HG03139 (cell line): ENCODE data around the gene RPTOR.

Source experiments
- ATAC-seq: cut with Tn5 transposase; IDR thresholded peaks from one replicate; pipeline ENCODE4 v1.9.1; 2021; ENCODE audit not compliant: unreplicated experiment

Gene RPTOR

GRCh38 chr17:80836658-80836965 lies 292.0 kb downstream of the RPTOR start:
- ATAC-seq = no peak

- no peak for ATAC-seq
Observed at GRCh38 chr17:80836971-80837481, 292.4 kb downstream of the RPTOR start.

DNA sequence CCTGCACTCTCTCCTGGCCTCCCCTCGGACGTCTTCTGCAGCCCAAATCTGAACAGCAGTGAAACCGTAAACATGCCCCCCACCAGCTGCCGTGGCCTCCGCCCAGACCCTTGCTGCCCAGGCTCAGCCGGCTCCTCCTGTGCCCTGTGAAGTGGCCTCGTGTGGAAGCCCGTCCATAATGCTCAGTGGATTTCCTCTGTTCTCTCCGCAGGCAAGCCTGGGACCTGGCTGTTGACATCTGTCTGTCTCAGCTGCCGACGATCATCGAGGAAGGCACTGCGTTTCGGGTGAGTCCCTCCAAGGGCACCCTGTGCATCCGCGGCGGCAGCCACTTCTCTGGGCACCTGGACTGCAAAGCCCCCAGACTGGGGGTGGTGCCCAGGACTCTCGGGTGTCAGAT lies 293.1 kb downstream of the RPTOR start:
- no peak for ATAC-seq

DNA sequence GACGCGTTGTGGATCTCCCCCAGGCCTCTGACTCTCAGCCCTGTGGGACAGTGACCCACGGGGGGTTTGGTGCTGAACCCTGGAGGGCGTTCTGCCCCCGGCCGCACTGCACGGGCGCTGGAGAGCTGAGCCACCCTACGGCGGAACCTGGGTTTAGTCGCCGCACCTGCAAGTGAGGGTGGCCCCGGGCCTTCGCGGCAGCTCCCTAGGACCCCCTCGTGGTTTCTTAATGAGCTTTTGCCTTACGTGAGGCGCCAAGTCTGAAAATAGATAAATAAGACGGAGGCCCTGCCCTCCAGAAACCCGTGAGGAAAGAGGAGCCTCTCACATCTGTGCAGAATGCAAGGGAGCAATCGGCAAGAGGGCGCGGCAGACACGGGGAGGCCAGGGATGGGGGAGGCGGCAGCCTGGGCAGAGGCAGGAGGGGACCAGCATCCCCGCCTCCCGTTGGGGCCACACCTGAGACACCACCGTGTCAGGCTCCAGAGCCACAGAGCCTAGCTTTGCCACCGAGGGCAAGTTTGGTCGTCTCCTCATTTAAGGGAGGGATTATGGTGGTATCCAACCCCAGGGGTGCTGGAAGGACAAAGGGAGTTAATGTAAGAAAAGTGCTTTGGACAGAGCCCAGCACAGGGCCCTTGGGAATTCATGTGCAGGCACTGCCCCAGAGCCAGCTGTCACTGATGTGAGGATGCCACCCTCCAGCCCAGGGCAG lies 293.8 kb downstream of the RPTOR start:
- no peak for ATAC-seq

- no peak for ATAC-seq
Observed at GRCh38 chr17:80839026-80839345, 294.3 kb downstream of the RPTOR start.

- ATAC-seq = no peak
Observed at GRCh38 chr17:80839511-80839941, 294.9 kb downstream of the RPTOR start.

GRCh38 chr17:80839970-80840369 lies 295.3 kb downstream of the RPTOR start:
- no peak for ATAC-seq

DNA sequence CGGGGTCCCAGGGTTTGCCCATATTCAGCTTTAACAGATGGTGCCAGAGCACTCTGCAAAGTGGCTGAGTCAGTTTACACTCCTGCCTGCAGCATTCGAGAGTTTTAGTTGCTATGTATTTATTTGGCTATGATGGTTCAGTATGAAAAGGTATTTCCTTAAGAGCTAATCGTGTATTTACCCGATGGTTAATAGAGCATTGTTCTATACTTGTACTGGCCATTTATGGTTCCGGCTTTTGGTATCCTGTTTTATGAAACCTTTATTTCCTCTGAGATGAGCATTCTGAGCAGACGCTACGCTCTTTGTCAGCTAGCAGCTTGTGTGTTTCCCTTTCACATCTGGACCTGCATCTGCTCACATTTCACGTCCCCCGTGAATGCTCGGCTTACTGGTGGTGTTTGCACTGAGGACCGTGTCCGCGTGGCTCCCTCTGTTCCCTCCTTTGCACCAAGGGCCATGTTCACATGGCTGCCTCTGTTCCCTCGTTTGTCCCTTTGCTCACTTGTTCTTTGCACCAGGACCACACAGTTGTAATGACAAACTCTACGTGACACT lies 297.9 kb downstream of the RPTOR start:
- no peak for ATAC-seq

DNA sequence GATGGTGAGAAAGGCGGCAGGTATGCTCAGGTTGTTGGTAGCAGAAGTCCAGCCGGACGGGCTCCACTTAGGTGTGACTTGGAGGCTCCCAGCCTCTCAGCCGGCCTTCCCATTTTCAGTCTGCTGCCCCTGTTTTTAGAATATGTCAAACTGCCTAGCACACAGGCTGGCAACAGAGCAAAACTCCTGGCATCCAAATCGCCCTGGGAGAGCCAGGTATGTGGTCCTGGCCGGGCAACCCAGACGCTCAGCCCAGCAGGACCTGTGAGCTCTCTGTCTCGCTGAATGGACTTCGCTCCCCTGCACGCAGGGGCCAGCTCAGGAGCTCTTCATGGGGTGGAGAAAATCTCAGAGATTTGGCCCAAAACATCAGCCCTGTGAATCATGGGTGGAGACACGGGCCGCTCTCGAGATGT lies 299.1 kb downstream of the RPTOR start:
- ATAC-seq = no peak

DNA sequence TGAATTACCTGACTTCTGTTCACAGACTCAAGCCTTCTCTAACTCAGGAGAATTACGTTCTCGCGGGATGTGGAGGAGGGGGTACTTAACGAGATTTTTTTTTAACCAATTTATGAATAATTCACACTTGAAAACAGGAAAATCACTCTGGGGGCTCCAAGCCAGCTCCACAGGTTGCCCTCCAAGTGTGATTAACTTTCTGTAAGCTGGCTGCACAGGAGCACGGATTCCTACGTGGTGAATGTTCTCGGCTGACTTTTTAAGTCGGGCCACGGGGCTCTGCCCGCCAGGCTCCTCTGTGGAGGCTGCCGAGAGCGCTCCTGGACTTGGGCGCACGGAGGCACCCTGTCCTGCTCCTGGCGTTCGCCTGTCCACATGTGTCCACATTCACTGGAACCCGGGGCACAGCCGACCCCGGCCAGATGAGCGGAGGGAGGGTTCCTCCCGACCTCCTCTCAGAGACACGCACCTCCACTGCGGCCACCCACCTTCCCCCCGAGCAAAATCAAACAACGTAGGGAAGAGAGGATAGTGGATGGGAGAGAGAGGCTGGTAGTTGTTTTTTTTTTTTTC lies 299.9 kb downstream of the RPTOR start:
- no peak for ATAC-seq

GRCh38 chr17:80845069-80845862 lies 300.6 kb downstream of the RPTOR start:
- no peak for ATAC-seq

DNA sequence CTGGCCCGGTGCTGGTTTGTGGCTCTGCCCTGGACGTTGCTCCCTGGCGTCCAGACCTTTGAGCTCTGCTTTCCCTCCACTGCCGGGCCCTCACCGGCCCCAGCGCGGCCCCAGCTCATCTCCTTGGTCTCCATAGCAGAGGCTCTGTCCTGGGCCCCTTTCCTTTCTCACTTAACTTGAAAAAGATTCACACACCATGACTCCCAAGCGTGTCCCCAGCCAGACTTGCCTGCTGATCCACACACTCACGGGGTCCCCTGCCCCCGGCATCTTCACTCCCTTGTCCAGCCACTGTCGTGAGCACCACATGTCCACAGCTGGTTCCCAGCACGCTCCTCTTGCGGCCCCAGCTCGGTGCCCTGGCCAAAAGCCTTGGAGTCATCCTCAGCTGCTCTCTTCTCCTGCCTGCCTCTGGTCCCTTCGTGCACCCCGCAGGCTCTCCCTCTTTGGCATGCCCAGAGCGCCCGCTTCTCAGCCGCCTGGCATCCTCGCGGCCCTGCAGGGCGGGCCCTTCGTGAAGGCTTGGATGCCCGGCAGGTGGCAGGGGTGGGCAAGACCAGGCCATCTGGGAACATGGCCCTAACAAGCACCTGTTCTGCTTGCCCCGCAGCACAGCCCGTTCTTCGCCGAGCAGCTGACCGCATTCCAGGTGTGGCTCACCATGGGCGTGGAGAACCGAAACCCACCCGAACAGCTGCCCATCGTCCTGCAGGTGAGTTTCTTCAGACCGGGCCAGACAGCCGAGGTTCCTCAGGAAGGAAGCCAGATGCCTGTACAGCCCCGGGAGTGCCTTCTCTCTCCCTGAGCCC lies 301.4 kb downstream of the RPTOR start:
- ATAC-seq = no peak

GRCh38 chr17:80846932-80847331 lies 302.3 kb downstream of the RPTOR start:
- ATAC-seq = no peak

DNA sequence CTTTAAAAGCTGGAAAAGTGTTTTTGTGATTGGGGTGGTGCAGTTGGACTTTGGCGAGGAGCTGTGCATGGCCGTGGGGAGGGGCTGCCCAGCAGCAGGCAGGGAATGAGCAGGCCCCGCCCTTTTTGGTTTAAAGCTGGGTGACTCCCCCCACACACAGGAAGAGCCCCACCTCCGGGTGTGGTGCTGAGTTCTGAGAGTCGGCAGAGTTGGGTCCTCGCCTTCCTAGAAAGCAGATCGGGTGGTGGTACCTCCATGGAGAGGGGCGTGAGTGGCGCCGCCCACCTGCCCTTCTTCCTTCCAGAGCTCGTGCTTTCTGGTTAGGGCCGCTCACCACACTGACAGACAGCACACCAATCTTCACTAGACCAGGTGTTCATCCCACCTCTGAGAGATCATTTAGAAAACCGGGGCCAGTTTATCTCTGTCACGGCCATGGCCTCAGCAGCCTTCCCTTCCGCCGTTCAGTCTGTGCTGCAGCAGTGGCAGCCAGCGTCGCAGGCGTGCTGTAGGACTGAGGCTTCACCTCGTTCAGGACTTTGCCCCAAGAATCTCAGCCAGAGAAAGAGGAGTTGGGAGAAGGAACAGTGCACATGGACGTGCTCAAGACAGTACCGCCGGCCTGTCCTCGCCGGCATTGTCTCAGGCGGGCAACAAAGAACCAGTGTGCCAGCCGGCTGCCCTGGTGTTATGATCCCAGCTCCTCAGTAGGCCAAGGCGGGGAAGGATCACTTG lies 303.0 kb downstream of the RPTOR start:
- no peak for ATAC-seq

DNA sequence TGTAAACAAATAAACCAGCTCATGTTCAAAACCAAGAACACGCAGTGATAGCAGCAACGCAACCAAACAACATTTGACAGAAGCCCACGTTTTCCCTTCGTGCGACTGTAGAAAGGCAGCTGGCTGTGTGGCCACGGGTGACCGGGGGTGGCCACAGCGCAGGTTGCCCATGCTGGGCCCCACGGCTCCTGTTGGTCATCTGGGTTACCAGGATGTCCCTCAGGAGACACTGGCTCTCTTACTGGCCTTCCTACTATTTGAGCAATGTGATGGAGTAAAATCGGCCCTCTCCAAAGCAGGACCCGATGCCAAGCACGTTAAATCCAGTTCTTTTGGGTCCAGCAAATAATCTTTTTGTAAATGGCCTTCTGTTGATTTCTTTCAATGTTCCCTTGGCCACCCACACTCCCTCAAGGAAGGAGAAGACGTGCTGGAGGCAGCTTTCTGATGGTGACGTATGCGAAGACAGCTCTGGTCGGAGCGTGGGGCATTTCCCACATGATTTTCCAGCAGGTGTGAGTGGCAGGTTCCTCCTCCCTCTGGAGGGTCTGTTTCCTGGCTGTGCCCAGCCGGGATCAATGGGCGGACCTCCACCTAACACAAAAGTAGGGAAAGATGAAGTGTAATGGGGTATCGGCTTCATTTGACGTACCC lies 303.9 kb downstream of the RPTOR start:
- no peak for ATAC-seq

- ATAC-seq = no peak
Observed at GRCh38 chr17:80849119-80849518, 304.5 kb downstream of the RPTOR start.

GRCh38 chr17:80850109-80850508 lies 305.5 kb downstream of the RPTOR start:
- no peak for ATAC-seq

GRCh38 chr17:80850817-80851216 lies 306.2 kb downstream of the RPTOR start:
- ATAC-seq = no peak

DNA sequence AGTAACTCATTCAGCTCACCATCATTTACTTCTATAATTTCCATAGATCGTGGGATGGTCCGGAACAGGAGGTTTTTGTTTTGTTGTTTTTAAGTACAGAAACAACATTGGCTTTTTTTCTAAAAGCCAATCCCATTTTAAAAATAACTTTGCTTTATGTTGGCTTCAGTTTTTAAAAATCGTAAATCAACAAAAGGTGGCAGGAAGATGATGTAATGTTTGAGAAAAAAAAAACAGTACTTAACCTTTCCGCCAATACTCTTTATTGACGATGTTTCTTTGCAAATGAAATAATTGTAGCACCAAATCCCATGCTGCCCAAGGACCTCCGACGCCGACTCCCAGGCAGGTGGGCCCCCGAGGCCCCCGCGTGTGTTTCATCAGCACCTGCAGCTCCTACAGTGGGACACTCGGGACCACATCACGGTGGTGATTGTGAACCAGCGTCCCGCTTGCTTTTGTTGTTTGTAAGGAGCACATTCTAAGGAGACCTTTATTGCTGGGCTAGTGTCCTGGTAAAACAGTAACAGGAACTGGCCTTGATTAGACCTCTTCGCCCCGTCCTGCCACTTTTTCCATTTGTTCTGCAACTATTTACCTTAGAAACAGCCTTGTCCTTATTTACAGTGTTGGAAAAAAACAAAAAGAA lies 306.8 kb downstream of the RPTOR start:
- no peak for ATAC-seq
